Motor neuron (in vitro differentiated cells): Measurements from ENCODE around the gene LPIN1. TPM values are rescaled to one million over a fixed set of nuclear protein-coding genes. Genes with fewer than 3 reads are reported as not detected.
A peak's percentile ranks its signal among the peaks of the same experiment; 100 is the strongest.
"Not testable (repeated sequence)": the region's sequence is repeated elsewhere in the genome, so short reads cannot be mapped to it uniquely, and the experiment has no call there.

Experiments used
- ATAC-seq, 8 experiments: fragments of 200-7000 bp; cut with Tn5 transposase; replicated peaks in 6 of 8; 2 replicates each; pipeline ENCODE4 v1.8.0; 2021; ENCODE audit warnings: mild to moderate bottlenecking in 8 of 8, moderate library complexity in 8 of 8
- H3K27ac ChIP-seq, 2 donors: fragments of 250-450 bp; sonication (Bioruptor Pico); 2 replicates each; pipeline ENCODE4 v1.9.0; 2021; ENCODE audit warnings: antibody characterized with exemption in 2 of 2, mild to moderate bottlenecking in 2 of 2, moderate library complexity in 1 of 2
- H3K4me1 ChIP-seq, 2 donors: fragments of 250-450 bp; sonication (Bioruptor Pico); replicated peaks in 1 of 2; 2 replicates each; pipeline ENCODE4 v1.6.1; 2021; ENCODE audit warnings: antibody characterized with exemption in 2 of 2, mild to moderate bottlenecking in 2 of 2, moderate library complexity in 1 of 2
- H3K4me3 ChIP-seq, 5 donors: fragments of 250-450 bp; sonication (Bioruptor Pico); 2 replicates each; pipeline ENCODE4 v1.9.0; 2021; ENCODE audit warnings: antibody characterized with exemption in 5 of 5, mild to moderate bottlenecking in 5 of 5, moderate library complexity in 4 of 5
- WGBS, 10 experiments: fragments of 450-650 bp; shearing (Covaris generic); methylation state at CpG; one replicate each; pipeline ENCODE4 v1.0.0; 2022; 5-methylcytosine and 5-hydroxymethylcytosine counted together
- in situ Hi-C, 9 experiments: fragments of 400-800 bp; cut with MboI; loops; one replicate each; pipeline ENCODE4 v1.15.0; 2021; ENCODE audit warnings: low sequenced_read_pairs in 9 of 9, low pct_unique_long_range_greater_than_20kb in 2 of 9; ENCODE audit not compliant: unreplicated experiment in 9 of 9
- total RNA-seq, 8 experiments: library from RNA; unstranded; fragments of 300-600 nt; gene quantifications; 2 replicates each; pipeline versions ENCODE4 v1.2.3 to v1.2.4, GENCODE V29; 2022

LPIN1 gene
- total RNA-seq, 8 experiments from 2014 or later, result 10.1 to 54.8 (median 21.2) TPM

GRCh38 chr2:11750917-11751316 is 4.5 kb downstream of the LPIN1 start:
- Histone ChIP-seq H3K27ac (no peak overlapping the region), H3K4me3 (no peak overlapping the region), H3K4me1 (peaks cover 7 to 17% of the 10 kb centered on the region in 2 donors)
- in situ Hi-C loops, result no loop called here
- peak in 1 of 8 experiments; percentile 1 for ATAC-seq
- WGBS, 10 experiments, result 35 to 100% (median 88%) methylated on average over 1 to 6 of the region's 7 CpGs; no CpG with 5 or more reads in 2 of the 10 experiments

GRCh38 chr2:11752906-11753305 is 6.5 kb downstream of the LPIN1 start:
- 20 to 100% (median 42%) methylated on average over 1 to 6 of the region's 8 CpGs; no CpG with 5 or more reads in 4 of the 10 experiments for WGBS, 10 experiments
- no peak overlapping the region for H3K4me3 ChIP-seq
- in situ Hi-C loops, result no loop called here
- H3K27ac ChIP-seq, result no peak overlapping the region
- peaks cover 3 to 10% of the 10 kb centered on the region in 2 donors for H3K4me1 ChIP-seq
- ATAC-seq, result peak in 5 of 8 experiments; percentile 34 to 45 (median 38)

- Histone ChIP-seq H3K4me1 (peaks cover 3 to 10% of the 10 kb centered on the region in 2 donors), H3K4me3 (no peak overlapping the region), H3K27ac (no peak overlapping the region)
- WGBS, 10 experiments, result 20 to 65% (median 52%) methylated on average over 1 to 5 of the region's 5 CpGs; no CpG with 5 or more reads in 4 of the 10 experiments
- ATAC-seq, result peak in 6 of 8 experiments; percentile 16 to 57 (median 44)
- in situ Hi-C loops, result no loop called here
Measured at GRCh38 chr2:11753452-11753885, 7.0 kb downstream of the LPIN1 start.

- Histone ChIP-seq H3K4me3 (no peak overlapping the region), H3K27ac (no peak overlapping the region), H3K4me1 (peaks cover 3 to 10% of the 10 kb centered on the region in 2 donors)
- in situ Hi-C loops, result no loop called here
- peak in 7 of 8 experiments; percentile 10 to 48 (median 30) for ATAC-seq
- WGBS, 10 experiments, result 33 to 75% (median 64%) methylated on average over 2 to 10 of the region's 15 CpGs; no CpG with 5 or more reads in 2 of the 10 experiments
Measured at GRCh38 chr2:11753886-11754699, 7.7 kb downstream of the LPIN1 start.

GRCh38 chr2:11754700-11755015 is 8.2 kb downstream of the LPIN1 start:
- H3K4me3 ChIP-seq, result no peak overlapping the region
- 50 to 83% (median 60%) methylated on average over 1 of the region's 2 CpGs; no CpG with 5 or more reads in 7 of the 10 experiments for WGBS, 10 experiments
- H3K27ac ChIP-seq, result no peak overlapping the region
- in situ Hi-C loops, result no loop called here
- peaks cover 3 to 10% of the 10 kb centered on the region in 2 donors for H3K4me1 ChIP-seq
- ATAC-seq, result no peak

GRCh38 chr2:11757101-11757500 is 10.7 kb downstream of the LPIN1 start:
- no peak overlapping the region for H3K4me3 ChIP-seq
- 50 to 100% (median 83%) methylated on average over 1 to 4 of the region's 4 CpGs; no CpG with 5 or more reads in 3 of the 10 experiments for WGBS, 10 experiments
- ATAC-seq, result no peak
- no peak overlapping the region for H3K27ac ChIP-seq
- in situ Hi-C loops, result no loop called here
- peaks cover 3 to 7% of the 10 kb centered on the region in 2 donors for H3K4me1 ChIP-seq

- in situ Hi-C loops, result no loop called here
- peaks cover 3 to 9% of the 10 kb centered on the region in 2 donors for H3K4me1 ChIP-seq
- H3K27ac ChIP-seq, result no peak overlapping the region
- H3K4me3 ChIP-seq, result no peak overlapping the region
- no peak for ATAC-seq
- 79 to 97% (median 90%) methylated on average over 1 to 4 of the region's 4 CpGs for WGBS, 10 experiments
Measured at GRCh38 chr2:11758187-11758586, 11.8 kb downstream of the LPIN1 start.

- in situ Hi-C loops, result no loop called here
- Histone ChIP-seq H3K4me1 (peaks cover 0 to 5% of the 10 kb centered on the region in 2 donors), H3K4me3 (no peak overlapping the region), H3K27ac (no peak overlapping the region)
- no peak for ATAC-seq
- 17 to 100% (median 75%) methylated on average over 1 to 4 of the region's 4 CpGs for WGBS, 10 experiments
Measured at GRCh38 chr2:11758647-11759046, 12.2 kb downstream of the LPIN1 start.

GRCh38 chr2:11759182-11759975 is 12.9 kb downstream of the LPIN1 start:
- H3K4me1 ChIP-seq, H3K27ac ChIP-seq, H3K4me3 ChIP-seq, in situ Hi-C loops, ATAC-seq: not testable (repeated sequence)
- WGBS, 10 experiments, result 78 to 100% methylated on average over 1 of the region's 32 CpGs; no CpG with 5 or more reads in 8 of the 10 experiments

- in situ Hi-C loops, result no loop called here
- peak in 1 of 8 experiments; percentile 48 for ATAC-seq
Measured at GRCh38 chr2:11761259-11761658, 14.8 kb downstream of the LPIN1 start.

GRCh38 chr2:11762031-11762430 is 15.6 kb downstream of the LPIN1 start:
- no peak overlapping the region for H3K4me3 ChIP-seq
- H3K27ac ChIP-seq, result no peak overlapping the region
- H3K4me1 ChIP-seq, result peaks cover 0 to 3% of the 10 kb centered on the region in 2 donors
- 87 to 89% methylated on average over 5 to 8 of the region's 14 CpGs; no CpG with 5 or more reads in 8 of the 10 experiments for WGBS, 10 experiments
- ATAC-seq, result no peak
- in situ Hi-C loops, result no loop called here

More at GRCh38 chr2:11761259-11761658, 14.8 kb downstream of the LPIN1 start:
- WGBS, 10 experiments, result 33 to 60% (median 45%) methylated on average over 1 to 2 of the region's 2 CpGs; no CpG with 5 or more reads in 5 of the 10 experiments
- no peak overlapping the region for H3K27ac ChIP-seq
- H3K4me1 ChIP-seq, result peaks cover 0 to 3% of the 10 kb centered on the region in 2 donors
- H3K4me3 ChIP-seq, result no peak overlapping the region

GRCh38 chr2:11762799-11763461 is 16.5 kb downstream of the LPIN1 start:
- in situ Hi-C loops, result no loop called here
- Histone ChIP-seq H3K27ac (no peak overlapping the region), H3K4me1 (peaks cover 0 to 3% of the 10 kb centered on the region in 2 donors), H3K4me3 (no peak overlapping the region)
- 56 to 100% (median 90%) methylated on average over 1 to 6 of the region's 20 CpGs; no CpG with 5 or more reads in 2 of the 10 experiments for WGBS, 10 experiments
- no peak for ATAC-seq
